SKM-1 (cell line): ENCODE data around the gene R3HDM2.
"Not testable (repeated sequence)": the region's sequence is repeated elsewhere in the genome, so short reads cannot be mapped to it uniquely, and the experiment has no call there.

ENCODE experiments used
- DNase-seq: peaks from one replicate; lab custom pipeline; 2025; ENCODE audit not compliant: unreplicated experiment; lab: John Stamatoyannopoulos, UW

The R3HDM2 gene

DNA sequence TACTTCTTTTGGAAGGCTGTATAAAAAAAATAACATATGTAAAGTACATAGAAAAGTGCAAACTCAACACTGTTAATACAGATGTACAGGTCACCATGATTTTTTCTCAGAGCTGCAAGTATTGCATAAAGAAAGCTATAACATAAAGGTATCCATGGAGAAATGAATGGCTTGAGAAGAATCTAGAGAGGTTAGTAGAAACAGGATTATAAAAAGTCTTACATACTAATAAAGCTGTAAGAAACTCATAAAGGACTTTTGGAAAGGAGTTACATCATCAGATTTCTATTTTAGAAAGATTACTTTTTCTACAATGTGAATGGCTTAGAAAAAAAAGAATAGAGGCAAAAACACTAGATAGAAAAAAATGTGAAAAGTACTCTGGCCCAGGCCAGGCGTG is 46.4 kb downstream of the R3HDM2 start:
- no peak for DNase-seq

DNA sequence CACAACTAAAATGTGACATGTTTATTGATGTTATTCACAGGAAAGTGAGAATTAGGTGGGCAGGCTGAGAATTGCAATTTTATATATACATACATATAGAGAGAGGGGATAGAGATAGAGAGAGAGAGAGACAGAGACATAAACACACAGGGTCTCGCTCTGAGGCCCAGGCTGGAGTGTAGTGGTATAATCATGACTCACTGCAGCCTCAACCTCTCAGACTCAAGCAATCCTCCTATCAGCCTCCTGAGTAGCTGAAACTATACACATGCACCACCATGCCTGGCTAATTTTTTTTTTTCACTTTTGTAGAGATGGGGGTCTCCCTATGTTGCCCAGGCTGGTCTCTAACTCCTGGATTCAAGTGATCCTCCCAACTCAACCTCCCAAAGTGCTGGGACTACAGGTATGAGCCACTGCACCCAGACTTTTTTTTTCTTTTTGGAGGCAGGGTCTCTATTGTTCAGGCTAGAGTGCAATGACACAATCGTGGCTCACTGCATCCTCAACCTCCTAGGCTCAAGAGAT is 49.1 kb downstream of the R3HDM2 start:
- DNase-seq, result no peak

DNA sequence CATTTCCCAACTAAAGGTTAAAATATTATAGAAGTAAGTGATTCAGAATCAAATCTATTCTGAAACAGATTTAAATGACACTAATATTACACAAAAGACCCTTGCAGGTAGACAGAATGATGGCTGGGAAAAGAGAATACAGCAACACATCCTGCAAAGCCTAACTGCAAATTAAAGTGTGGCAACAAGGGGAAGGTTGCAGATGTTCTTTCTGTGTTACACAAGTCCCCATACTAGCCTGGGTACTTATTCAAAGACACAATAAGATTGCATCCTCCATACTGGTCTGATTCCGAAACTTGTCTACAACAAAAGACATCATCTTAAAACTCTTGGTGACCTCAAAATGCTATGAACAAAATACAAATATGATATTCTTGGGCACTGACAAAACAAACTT is 50.5 kb downstream of the R3HDM2 start:
- no peak for DNase-seq

DNA sequence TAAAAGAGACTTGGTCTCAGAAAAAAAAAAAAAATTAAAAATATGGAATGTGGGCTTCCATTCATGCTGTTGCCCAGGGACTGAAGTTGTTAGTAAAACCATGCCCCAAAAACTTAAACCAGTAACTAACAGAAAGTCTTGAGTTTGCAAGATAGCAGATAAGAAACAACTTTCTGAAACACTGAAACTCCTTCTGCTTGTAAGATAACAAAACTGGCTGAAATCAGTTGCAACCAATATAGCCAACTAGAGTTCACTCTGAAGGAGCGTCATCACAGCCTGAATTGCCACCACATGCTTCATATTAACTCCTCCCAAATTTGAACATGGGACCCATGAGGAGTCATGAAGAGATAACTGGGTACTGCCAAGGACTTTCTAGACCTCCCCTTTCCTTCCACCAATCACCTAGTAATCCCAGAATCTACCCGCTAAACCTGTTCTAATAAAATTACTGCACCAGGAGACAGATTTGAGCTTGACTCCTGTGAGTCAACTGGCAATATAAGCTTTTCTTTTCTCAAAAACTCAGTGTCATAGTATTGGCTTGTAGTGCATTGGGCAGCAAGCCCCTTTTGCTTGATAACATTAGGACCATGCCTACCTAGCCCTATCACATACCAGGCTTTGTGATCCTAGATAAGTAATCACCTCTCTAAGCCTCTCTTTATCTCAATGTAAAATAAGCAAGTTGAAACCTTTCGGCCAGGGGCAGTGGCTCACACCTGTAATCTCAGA is 53.6 kb downstream of the R3HDM2 start:
- no peak for DNase-seq

DNA sequence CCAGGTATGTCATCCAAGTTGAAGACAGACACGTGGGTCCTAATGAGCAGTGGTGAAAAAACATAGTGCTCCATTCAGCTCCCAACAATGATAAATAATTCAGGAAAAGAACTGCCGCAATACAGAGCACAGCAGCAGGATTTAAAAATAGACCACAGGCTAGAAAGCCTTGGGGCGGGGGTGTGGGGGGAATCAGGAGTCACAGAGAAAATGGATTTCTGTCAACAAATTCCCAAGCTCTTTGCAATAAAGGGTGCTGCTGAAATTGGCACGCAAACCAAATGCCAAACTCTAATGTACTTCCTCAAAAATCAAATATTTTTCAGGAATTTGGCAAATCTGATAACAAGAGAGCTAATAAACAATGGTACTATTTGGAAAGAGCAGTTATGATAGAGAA is 58.6 kb downstream of the R3HDM2 start:
- DNase-seq, result no peak

DNA sequence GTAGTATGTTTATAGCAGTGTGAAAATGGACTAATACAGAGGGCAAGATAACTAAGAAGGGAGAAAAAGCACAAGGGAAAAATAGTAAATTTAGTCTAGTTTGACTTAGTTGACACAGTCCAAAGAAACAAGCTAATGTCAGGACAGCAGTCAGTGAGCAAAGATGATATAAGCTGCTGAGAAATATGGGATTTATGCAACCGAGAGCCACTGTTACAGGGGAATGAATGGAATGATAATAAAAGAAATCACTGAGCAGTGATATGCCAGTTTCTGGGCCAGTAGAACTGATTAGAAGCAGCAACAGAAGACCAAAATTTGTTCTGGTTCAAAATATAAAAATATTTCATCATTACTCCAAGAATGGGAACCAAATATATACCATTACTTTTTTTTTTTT is 60.1 kb downstream of the R3HDM2 start:
- DNase-seq, result no peak

DNA sequence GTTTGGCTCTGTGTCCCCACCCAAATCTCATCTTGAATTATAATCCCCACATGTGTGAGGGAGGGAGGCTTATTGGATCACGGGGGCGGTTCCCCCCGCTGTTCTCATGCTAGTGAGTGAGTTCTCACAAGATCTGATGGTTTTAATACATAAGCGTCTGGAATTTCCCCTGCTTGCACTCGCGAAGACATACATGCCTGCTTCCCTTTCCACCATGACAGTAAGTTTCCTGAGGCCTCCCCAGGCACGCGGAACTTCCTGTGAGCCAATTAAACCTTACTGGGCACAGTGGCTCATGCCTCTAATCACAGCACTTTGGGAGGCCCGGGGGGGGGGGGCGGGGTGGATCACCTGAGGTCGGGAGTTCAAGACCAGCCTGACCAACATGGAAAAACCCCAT is 60.8 kb downstream of the R3HDM2 start:
- DNase-seq, result no peak

DNA sequence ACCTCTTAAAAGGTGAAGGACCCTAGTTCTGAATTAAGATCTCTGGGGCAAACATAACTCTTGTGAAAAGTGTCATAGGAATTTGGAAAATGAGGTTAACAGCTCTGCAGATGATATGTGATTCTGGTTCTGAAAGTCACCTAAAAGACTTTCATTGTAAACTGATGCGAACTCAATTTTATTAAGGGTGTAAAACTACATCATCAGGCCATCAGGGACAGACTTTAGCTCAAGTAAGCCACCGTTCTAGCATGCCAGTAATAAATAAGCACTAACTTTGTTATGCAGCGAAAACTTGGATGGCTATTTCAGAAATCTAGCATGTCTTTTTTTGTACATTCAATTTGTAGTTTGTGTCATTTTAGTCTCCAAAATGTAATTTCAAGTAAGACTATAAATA is 61.6 kb downstream of the R3HDM2 start:
- DNase-seq, result no peak

DNA sequence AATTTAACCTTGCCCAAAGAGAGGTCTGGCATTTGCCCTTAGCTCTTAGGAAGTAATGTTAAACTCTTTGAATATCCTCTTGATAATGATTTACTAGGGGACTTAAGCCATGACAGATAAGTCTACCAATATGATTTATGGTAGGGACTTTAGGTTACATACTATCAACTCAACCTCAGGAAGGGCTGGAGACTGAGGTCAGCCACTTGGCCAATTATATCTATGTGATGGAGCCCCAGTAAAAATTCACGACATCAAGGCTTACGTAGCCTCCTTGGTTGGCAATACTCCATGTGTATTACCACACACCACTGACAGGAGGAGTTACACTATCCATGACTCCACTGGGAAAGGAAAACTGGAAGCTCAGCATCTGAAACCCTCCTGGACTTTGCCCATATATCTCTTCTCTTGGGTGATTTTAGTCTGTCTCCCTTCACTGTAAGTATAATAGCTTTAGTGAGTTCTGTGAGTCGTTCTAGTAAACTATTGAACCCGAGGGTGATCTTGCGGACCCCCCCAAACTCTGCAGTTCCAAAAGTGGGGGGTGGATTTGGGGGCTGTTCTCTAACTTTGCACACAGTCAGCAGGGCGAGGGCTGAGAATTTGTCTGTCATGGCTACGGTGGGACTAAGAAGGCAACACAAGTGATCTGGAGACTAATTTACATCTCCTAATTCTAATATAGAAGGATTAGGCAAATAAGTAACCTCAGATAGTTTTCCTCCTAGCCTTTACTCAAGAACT is 62.3 kb downstream of the R3HDM2 start:
- no peak for DNase-seq

DNA sequence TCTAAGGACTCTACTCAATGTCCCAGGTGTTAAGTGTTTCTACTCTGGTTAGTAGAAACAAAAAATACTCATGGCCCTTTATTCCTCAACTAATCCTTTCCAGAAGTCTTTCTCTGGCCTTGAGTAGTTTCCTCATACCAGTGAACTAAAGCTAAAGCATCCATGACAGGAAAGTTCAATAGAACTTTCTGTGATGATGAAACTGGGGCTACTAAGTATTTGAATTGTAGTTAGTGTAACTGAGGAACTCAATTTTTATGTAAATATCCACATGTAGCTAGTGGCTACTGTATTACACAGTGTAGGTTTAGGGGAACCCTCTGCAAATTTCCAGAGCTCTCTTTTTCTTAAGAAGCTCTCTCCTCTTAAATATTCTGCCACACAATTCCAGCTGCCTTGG is 63.7 kb downstream of the R3HDM2 start:
- DNase-seq, result no peak

DNA sequence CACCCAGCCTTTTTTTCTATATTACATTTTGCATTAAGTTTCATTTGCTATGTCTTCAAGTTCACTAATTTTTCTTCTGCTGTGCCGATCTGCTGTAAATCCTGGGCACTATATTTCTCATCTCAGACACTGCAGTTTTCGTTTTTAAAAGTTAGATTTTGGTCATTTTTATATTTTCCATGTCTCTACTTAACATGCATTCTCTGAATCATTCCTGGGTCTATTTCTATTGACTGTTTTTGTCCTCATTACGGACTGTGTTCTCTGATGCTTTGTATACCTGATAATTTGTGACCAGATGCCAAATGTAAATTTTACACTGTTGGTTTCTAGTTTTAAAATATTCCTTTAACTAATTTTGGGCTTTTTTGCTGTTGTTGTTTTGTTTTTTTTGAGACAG is 64.5 kb downstream of the R3HDM2 start:
- DNase-seq, result no peak

DNA sequence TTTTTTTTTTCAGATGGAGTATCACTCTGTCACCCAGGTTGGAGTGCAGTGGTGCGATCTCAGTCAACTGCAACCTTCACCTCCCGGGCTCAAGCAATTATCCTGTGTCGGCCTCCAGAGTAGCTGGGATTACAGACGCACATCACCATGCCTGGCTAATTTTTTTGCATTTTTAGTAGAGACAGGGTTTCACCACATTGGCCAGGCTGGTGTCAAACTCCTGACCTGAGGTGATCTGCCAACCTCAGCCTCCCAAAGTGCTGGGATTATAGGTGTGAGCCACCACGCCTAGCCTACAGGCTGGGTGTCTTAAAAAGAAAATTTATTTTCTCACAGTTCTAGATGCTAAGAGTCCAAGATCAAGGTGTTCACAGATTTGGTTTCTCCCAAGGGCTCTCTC is 66.7 kb downstream of the R3HDM2 start:
- DNase-seq, result not testable (repeated sequence)

DNA sequence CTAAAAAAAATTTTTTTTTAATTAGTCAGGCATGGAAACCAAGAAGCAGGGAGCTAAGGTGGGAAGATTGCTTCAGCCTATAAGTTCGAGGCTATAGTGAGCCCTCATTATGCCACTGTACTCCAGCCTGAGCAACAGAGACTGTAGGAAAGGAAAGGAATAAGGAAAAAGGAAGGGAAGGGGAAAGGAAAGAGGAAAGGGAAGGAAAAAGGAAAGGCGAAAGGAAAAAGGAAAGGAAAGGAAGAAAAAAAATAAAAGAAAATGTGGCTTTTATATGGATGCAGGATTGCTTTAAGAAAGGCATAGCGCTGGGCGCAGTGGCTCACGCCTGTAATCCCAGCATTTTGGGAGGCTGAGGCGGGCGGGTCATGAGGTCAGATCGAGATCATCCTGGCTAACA is 70.4 kb downstream of the R3HDM2 start:
- no peak for DNase-seq

DNA sequence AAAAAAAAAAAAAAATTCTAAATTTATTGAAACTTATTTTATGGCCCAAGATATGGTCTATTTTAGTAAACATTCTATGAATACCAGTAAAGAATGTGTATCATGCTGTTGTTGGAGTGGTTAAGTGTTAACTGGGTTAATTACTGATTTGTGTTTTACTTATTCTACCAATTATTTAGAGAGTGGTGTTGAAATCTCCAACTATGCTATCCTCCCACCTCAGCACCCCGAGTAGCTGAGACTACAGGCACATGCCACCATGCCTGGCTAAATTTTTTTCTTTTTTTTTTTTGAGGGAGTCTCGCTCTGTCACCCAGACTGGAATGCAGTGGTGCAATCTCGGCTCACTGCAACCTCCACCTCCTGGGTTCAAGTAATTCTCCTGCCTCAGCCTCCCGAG is 72.2 kb downstream of the R3HDM2 start:
- no peak for DNase-seq

DNA sequence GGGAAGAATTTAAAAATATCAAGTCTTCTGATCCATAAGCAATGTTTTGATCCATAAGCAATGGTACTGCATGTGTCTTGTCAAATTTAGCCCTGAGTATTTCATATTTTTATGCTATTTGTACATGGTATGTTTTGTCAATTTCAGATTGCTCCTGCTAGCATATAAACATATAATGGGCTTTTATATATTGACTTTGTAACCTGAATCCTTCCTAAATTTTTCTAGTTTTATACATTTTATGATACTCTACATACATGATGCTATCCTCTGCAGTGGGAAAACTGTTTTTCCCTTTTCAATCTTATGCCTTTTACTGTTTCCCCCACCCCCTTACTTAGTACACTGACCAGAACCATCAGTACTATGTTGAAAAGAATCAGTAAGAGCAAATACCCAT is 75.1 kb downstream of the R3HDM2 start:
- no peak for DNase-seq

DNA sequence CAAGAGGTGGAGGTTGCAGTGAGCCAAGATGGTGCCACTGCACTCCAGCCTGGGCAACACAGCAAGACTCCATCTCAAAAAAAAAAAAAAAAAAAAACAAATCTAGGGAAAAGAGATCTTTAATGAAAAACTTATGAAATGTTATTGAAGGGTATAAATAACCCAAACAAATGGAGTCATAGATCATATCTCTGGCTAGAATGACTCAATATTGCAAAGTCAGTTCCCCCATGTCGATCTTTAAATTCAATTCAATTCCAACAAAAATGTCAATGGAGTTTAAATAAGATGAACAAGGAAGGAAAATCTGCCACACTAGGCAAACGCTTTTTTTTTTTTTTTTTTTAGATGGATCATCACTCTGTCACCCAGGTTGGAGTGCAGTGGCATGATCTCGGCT is 78.7 kb downstream of the R3HDM2 start:
- no peak for DNase-seq

DNA sequence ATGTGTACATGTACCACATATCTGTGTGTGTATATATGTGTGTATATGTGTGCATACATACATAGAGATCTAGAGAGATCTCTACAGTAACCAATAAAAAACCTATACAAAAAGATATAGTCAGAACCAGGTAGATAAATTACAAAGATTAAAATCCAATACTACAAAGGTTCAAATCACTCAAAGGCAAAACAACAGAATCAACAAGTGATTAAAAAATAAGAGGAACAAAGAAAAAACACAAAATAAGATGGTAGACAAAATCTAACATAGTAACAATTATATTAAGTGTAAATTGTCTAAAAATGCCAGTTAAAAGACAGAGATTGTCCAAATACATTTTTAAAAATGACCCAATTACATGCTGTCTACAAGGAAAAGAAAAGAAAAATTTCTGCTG is 83.6 kb downstream of the R3HDM2 start:
- DNase-seq, result no peak

DNA sequence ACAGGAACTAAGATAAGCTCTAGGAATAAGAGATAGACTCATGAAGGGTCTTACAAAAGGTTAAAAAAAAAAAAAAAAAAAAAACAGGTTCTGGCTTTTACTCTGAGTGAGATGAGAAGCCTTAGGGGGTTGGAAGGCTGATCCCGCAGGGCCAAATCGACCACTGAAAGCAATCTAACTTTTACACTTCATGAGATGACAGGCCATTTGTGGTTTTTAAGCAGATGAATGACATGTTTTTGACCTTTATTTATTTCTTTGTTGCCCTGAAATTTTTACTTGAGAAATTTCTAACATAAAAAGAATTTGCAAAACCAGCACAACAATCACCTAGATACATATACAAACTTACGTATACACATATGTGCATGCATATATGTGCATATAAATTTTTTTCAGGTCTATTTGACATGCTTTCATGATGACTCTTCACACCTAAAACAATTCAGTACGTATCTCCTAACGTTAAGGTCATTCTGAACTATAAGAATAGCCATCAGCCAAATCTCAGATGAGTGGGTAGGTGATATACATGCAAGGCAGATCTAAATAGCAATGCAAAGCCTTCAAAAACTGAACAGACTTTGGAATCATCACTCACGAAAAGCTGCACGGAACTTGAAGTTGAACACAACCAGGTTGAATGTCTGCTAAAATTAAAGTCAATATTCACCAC is 87.0 kb downstream of the R3HDM2 start:
- no peak for DNase-seq

DNA sequence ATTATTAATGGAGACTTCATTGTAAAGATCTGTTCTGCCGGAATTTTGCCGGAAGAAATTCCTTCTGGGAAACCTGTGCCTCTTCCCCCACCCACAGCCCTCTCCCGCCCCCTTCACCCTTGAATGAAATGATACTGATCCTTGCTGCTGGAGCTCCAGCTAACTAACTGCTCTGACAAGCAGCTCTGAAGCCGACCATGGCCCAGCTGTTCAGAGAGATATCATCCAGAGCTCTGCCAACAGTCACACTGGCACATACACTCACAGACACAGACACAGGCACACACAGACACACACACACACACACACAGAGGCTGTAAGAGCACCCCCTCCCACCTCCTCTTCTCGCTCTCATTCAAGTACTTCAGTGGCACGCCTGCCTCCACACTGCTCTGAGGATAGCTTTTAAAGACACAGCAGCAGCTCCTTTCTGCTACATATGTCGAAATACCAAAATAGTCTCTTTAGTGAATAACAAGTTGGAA is 88.6 kb downstream of the R3HDM2 start:
- no peak for DNase-seq

DNA sequence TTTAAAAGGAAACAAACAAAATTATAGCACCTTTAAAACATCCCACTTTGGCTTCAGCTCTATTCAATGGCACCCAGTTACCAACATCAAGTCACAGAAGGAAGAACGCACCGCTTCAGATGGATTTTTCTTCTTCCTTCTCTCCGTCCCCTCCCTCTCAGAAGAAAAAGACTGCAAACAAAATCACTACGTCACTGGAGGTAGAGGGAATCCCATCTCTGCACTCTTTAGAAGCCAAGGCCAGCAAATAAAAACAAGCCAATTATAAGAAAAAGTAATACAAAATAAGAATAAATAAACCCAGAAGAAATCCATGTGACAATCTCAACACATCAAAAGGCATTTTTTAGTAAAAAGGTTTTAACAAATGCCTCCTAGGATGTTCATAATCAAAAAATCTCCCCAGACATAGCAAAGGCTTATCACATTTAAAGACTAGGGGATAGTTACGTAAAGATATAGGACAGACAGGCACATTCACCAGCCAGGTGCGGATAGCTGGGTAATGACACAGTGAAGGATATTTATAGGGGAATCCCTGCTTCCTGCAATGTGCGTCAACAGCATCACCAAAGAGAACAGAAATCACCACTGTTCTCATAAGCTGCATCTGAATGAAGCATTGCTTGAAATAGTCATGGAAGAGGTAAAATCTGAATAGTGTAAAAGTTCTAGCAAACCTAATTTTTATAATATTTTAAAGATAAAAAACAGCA is 89.4 kb downstream of the R3HDM2 start:
- DNase-seq, result no peak

DNA sequence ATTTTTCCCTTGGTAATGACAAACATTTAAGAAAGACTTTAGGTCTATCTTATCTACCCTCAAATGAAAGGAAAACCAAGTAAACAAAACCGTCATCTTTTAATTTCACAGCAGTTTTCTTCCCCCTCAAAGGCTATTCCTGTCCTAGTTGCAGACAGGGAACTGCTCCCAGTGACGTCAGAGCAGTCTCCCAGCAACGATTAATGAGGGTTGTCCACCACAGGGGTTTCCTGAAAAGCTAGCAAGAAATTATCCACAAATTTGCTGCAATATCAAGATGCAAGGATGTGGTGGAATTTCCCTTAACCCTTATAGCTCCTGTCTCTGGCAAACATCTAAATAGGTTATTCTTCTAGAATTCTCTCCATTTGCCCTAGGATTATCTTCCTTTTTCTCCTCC is 90.7 kb downstream of the R3HDM2 start:
- DNase-seq, result no peak
